Mesangial cell (primary cell): ENCODE data around the gene KCNE4. TPM values are rescaled to one million over a fixed set of nuclear protein-coding genes. Genes with fewer than 3 reads are reported as not detected.

Experiments
- total RNA-seq: library from RNA; depleted of rRNA; stranded (reverse); fragments of >200 nt; gene quantifications from 2 replicates; pipeline ENCODE4 v1.2.3, GENCODE V29; 2015

Gene KCNE4
- 0.81 and 1.5 TPM in 2 replicates for total RNA-seq

GRCh38 chr2:223051693-223052289, at the start of gene KCNE4:
TSS of gene KCNE4 (plus strand) at chr2:223052190. CDS start at chr2:223052831, 641 bp downstream.

Other genes starting within 250 kb of the KCNE4 start
- 58.8 and 110 TPM in 2 replicates for gene ACSL3, start 191.2 kb upstream of the KCNE4 start, total RNA-seq